H1 (cell line): Measurements from ENCODE around the gene WDR77. TPM values are rescaled to one million over a fixed set of nuclear protein-coding genes. Genes with fewer than 3 reads are reported as not detected.

Experiments
- CTCF ChIA-PET: fragments of 300-600 bp; sonication (Branson Sonifier 250); formaldehyde crosslinking; loops from one replicate; lab custom pipeline; 2021; ENCODE audit not compliant: partially characterized antibody; lab: Charles Lee
- POLR2A ChIA-PET: fragments of 300-600 bp; sonication (Branson Sonifier 250); formaldehyde crosslinking; loops from one replicate; lab custom pipeline; 2021; ENCODE audit warnings: inconsistent platforms; ENCODE audit not compliant: partially characterized antibody; lab: Charles Lee
- DNase-seq, 2 experiments: peaks; one replicate each; pipeline versions ENCODE4 v3.0.0 to v3.0.0-alpha.2; 2010 to 2022; ENCODE audit warnings: low spot score in 2 of 2, low read depth in 1 of 2, mixed read lengths in 1 of 2
- FAIRE-seq: peaks from 2 replicates; lab custom pipeline; 2011; peaks lifted over from hg19 to GRCh38; lab: Jason Lieb, UNC
- H2AFZ ChIP-seq: 2 replicates; pipeline ENCODE4 v1.8.1; 2012; ENCODE audit warnings: low read length, inconsistent platforms
- H2AK5ac ChIP-seq: 2 replicates; pipeline ENCODE4 v1.6.1; 2013; ENCODE audit warnings: low read depth, low read length
- H2BK120ac ChIP-seq: replicated peaks from 2 replicates; pipeline ENCODE3; 2013; ENCODE audit warnings: low read depth, low read length, inconsistent platforms
- H2BK12ac ChIP-seq: 2 replicates; pipeline ENCODE4 v1.6.1; 2013; ENCODE audit warnings: low read depth, low read length
- H2BK15ac ChIP-seq: 2 replicates; pipeline ENCODE4 v1.6.1; 2013; ENCODE audit warnings: low read length
- H2BK20ac ChIP-seq: 2 replicates; pipeline ENCODE4 v1.6.1; 2013; ENCODE audit warnings: low read length
- H2BK5ac ChIP-seq: 2 replicates; pipeline ENCODE4 v1.6.1; 2013; ENCODE audit warnings: low read depth, low read length
- H3K14ac ChIP-seq: 2 replicates; pipeline ENCODE4 v1.6.1; 2013; ENCODE audit warnings: inconsistent platforms; ENCODE audit not compliant: insufficient read length
- H3K18ac ChIP-seq: 2 replicates; pipeline ENCODE4 v1.6.1; 2013; ENCODE audit warnings: low read length; ENCODE audit errors: extremely low read depth
- H3K23ac ChIP-seq: 2 replicates; pipeline ENCODE4 v1.6.1; 2013; ENCODE audit warnings: inconsistent platforms; ENCODE audit not compliant: insufficient read length
- H3K23me2 ChIP-seq: 2 replicates; pipeline ENCODE4 v1.6.1; 2013; ENCODE audit warnings: low read depth, low read length
- H3K27ac ChIP-seq: 2 replicates; pipeline ENCODE4 v1.6.1; 2011; ENCODE audit warnings: low read depth, low read length, inconsistent platforms
- H3K27me3 ChIP-seq, 4 experiments: replicated peaks in 1 of 4; 1 replicate in 1 of 4; 2 replicates in 3 of 4; pipeline versions ENCODE4 v1.6.1 to v1.8.1; 2011 to 2013; ENCODE audit warnings: low read length in 3 of 4, mild to moderate bottlenecking in 3 of 4, inconsistent platforms in 2 of 4, mixed read lengths in 2 of 4, moderate library complexity in 1 of 4; ENCODE audit not compliant: control insufficient read depth in 3 of 4, insufficient read depth in 3 of 4; ENCODE audit errors: extremely low read depth in 1 of 4
- H3K36me3 ChIP-seq, 4 experiments: 2 replicates each; pipeline versions ENCODE4 v1.6.1 to v1.8.1; 2011 to 2013; ENCODE audit warnings: mild to moderate bottlenecking in 4 of 4, low read length in 3 of 4, moderate library complexity in 2 of 4, control low read depth in 1 of 4, inconsistent platforms in 1 of 4; ENCODE audit not compliant: insufficient read depth in 4 of 4, control insufficient read depth in 2 of 4
- H3K4ac ChIP-seq: replicated peaks from 2 replicates; pipeline ENCODE3; 2013; ENCODE audit warnings: low read length, low read depth, mixed read lengths, inconsistent platforms; ENCODE audit not compliant: insufficient read length
- H3K4me1 ChIP-seq, 4 experiments: replicated peaks in 1 of 4; 1 replicate in 1 of 4; 2 replicates in 3 of 4; pipeline versions ENCODE4 v1.6.1 to v1.8.1; 2011 to 2013; ENCODE audit warnings: low read length in 3 of 4, inconsistent platforms in 2 of 4, mixed read lengths in 1 of 4; ENCODE audit not compliant: insufficient read depth in 4 of 4, control insufficient read depth in 3 of 4
- H3K4me2 ChIP-seq, 2 experiments: 2 replicates each; pipeline versions ENCODE4 v1.6.1 to v1.8.1; 2011 to 2013; ENCODE audit warnings: low read depth in 2 of 2, low read length in 2 of 2, control low read depth in 1 of 2, inconsistent platforms in 1 of 2, mild to moderate bottlenecking in 1 of 2; ENCODE audit not compliant: insufficient read depth in 1 of 2
- H3K4me3 ChIP-seq, 4 experiments: fragments of 200-600, 300-600 bp in 1 of 4; sonication (generic), shearing (Covaris generic), sonication (Bioruptor Twin) in 1 of 4; 2 replicates each; pipeline versions ENCODE4 v1.5.1 to v1.8.1; 2011 to 2016; ENCODE audit warnings: low read length in 4 of 4, low read depth in 3 of 4, control low read depth in 2 of 4, inconsistent platforms in 2 of 4, mild to moderate bottlenecking in 2 of 4, mixed read lengths in 1 of 4, moderate library complexity in 1 of 4; ENCODE audit not compliant: insufficient read depth in 2 of 4; ENCODE audit errors: extremely low read depth in 1 of 4
- H3K56ac ChIP-seq: replicated peaks from 2 replicates; pipeline ENCODE3; 2013; ENCODE audit warnings: low read depth, mild to moderate bottlenecking, mixed read lengths, low read length, inconsistent platforms; ENCODE audit not compliant: insufficient read length
- H3K79me1 ChIP-seq: 2 replicates; pipeline ENCODE4 v1.6.1; 2013; ENCODE audit warnings: low read depth, low read length, control low read depth
- H3K79me2 ChIP-seq, 2 experiments: 2 replicates each; pipeline versions ENCODE4 v1.6.1 to v1.8.1; 2012 to 2013; ENCODE audit warnings: low read length in 2 of 2, mild to moderate bottlenecking in 2 of 2, inconsistent platforms in 1 of 2; ENCODE audit not compliant: insufficient read depth in 2 of 2, control insufficient read depth in 1 of 2
- H3K9ac ChIP-seq, 4 experiments: replicated peaks in 1 of 4; 1 replicate in 1 of 4; 2 replicates in 3 of 4; pipeline versions ENCODE4 v1.6.1 to v1.8.1; 2011 to 2013; ENCODE audit warnings: low read depth in 3 of 4, low read length in 3 of 4, control low read depth in 2 of 4, mild to moderate bottlenecking in 2 of 4, moderate library complexity in 2 of 4, inconsistent platforms in 1 of 4; ENCODE audit errors: extremely low read depth in 1 of 4
- H3K9me3 ChIP-seq, 2 experiments: 2 replicates each; pipeline versions ENCODE4 v1.6.1 to v1.8.1; 2012 to 2013; ENCODE audit warnings: mild to moderate bottlenecking in 2 of 2, moderate library complexity in 2 of 2, control low read depth in 1 of 2, inconsistent platforms in 1 of 2, low read depth in 1 of 2, low read length in 1 of 2, mixed read lengths in 1 of 2; ENCODE audit not compliant: insufficient read depth in 2 of 2
- H4K20me1 ChIP-seq, 2 experiments: replicated peaks in 1 of 2; 2 replicates each; pipeline versions ENCODE3 to v1.8.1; 2011 to 2013; ENCODE audit warnings: inconsistent platforms in 2 of 2, low read length in 2 of 2, mild to moderate bottlenecking in 1 of 2; ENCODE audit not compliant: insufficient read depth in 2 of 2, control insufficient read depth in 1 of 2
- H4K5ac ChIP-seq: 2 replicates; pipeline ENCODE4 v1.6.1; 2013; ENCODE audit warnings: low read length, low read depth, mixed read lengths, inconsistent platforms; ENCODE audit not compliant: insufficient read length
- H4K8ac ChIP-seq: 2 replicates; pipeline ENCODE4 v1.8.0; 2013; ENCODE audit warnings: mild to moderate bottlenecking, moderate library complexity, low read length, inconsistent platforms; ENCODE audit not compliant: insufficient read depth; ENCODE audit errors: extremely low read depth
- H4K91ac ChIP-seq: replicated peaks from 2 replicates; pipeline ENCODE3; 2013; ENCODE audit warnings: low read length, mixed read lengths, inconsistent platforms; ENCODE audit not compliant: insufficient read length
- KDM5A ChIP-seq: fragments of 200-600 bp; IDR thresholded peaks from 2 replicates; pipeline ENCODE4 v1.7.1; 2012; ENCODE audit warnings: mild to moderate bottlenecking, low read length, inconsistent platforms, mixed read lengths
- SUZ12 ChIP-seq: fragments of 200-600 bp; sonication (generic); IDR thresholded peaks from 2 replicates; pipeline ENCODE4 v1.6.1; 2012; ENCODE audit warnings: mild to moderate bottlenecking, inconsistent platforms, low read length, moderate library complexity, mixed read lengths
- TBP ChIP-seq: IDR thresholded peaks from 2 replicates; pipeline ENCODE4 v1.6.1; 2011; ENCODE audit warnings: low read depth, low read length, improper control_type of control experiment
- WGBS, 2 experiments: shearing (Covaris generic) in 1 of 2; methylation state at CpG; one replicate each; pipeline versions ENCODE4 v1.1.6 to v1.1.7; 2013 to 2015; ENCODE audit warnings: low lambda C conversion rate in 2 of 2, mixed read lengths in 2 of 2, inconsistent platforms in 1 of 2, low coverage in 1 of 2, missing lambda C conversion rate in 1 of 2; ENCODE audit not compliant: insufficient replicate concordance in 2 of 2, insufficient coverage in 1 of 2, insufficient read length in 1 of 2; ENCODE audit errors: extremely low coverage in 1 of 2, missing lambda C conversion rate in 1 of 2; 5-methylcytosine and 5-hydroxymethylcytosine counted together
- polyA plus RNA-seq, 7 experiments: library from polyadenylated mRNA; depleted of rRNA in 3 of 7; stranded (reverse) in 5 of 7; unstranded in 2 of 7; fragments of >200 nt in 5 of 7; fragments of 200-250 nt in 2 of 7; gene quantifications; 1 replicate in 5 of 7; 2 replicates in 1 of 7; 4 replicates in 1 of 7; pipeline versions ENCODE4 v1.2.1 to v1.2.3, GENCODE V29; 2011 to 2013; ENCODE audit warnings: missing spikeins in 2 of 7, mixed read lengths in 2 of 7
- total RNA-seq: library from RNA; stranded (reverse); fragmentation: NEBNext Ultra II Directional; extraction: Animal tissue kit (Norgen Biotek cat#: 25700); gene quantifications from 2 replicates; pipeline ENCODE4 v1.2.1, GENCODE V29; 2021

WDR77 gene
- total and polyA plus RNA-seq, 2 of the 8 experiments (the other 6 are each of a cell fraction or from before 2014, with no cell fraction given) = 66.0 to 156 TPM

DNA sequence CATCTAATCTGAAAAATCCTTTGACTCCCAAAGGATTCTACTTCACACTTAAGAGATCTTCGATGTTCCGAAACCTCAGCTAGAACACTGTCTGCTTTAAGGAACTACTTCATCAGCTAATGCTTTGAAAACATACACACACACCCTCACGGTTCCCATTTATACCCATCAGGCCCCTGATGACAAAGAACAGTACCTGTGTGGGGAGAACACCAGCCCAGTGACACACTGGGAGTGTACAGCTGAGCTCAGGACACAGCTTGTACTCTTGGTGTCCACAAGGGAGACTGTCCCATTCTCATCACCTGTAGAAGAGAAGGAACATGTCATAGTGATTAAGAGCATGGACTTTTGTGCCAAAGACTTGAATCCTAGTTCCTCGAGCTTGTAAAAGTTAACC is 6.6 kb downstream of the WDR77 start:
- Histone ChIP-seq H2BK20ac (no peak overlapping the region), H4K5ac (no peak overlapping the region), H3K79me2 (peaks cover 4 to 19% of the 10 kb centered on the region in 2 experiments), H3K4ac (no peak overlapping the region), H3K18ac (no peak overlapping the region), H4K20me1 (peaks cover 0 to 10% of the 10 kb centered on the region in 2 experiments), H2AK5ac (no peak overlapping the region), H3K27ac (no peak overlapping the region), H3K36me3 (peaks cover 43 to 87% (median 61%) of the 10 kb centered on the region in 4 experiments), H2BK120ac (no peak overlapping the region), H3K23me2 (no peaks in the 10 kb centered on the region), H3K14ac (no peak overlapping the region), H3K4me1 (no peaks in the 10 kb centered on the region), H3K56ac (no peak overlapping the region), H2BK15ac (no peak overlapping the region), H3K27me3 (no peaks in the 10 kb centered on the region), H3K9ac (no peak overlapping the region), H2AFZ (no peak overlapping the region), H4K91ac (no peak overlapping the region), H3K23ac (no peak overlapping the region), H3K4me2 (no peak overlapping the region), H3K9me3 (no peaks in the 10 kb centered on the region), H2BK5ac (no peak overlapping the region), H2BK12ac (no peak overlapping the region), H3K4me3 (no peak overlapping the region), H3K79me1 (peaks cover 2% of the 10 kb centered on the region; the same call in 1 of the 2 replicates), H4K8ac (no peak overlapping the region)
- POLR2A ChIA-PET = interaction anchor here (0.6 to 1.2 kb wide), 3 partner anchors 8 to 394 kb away, joined by 3 read pairs; no protein-coding TSS in a partner anchor
- CTCF ChIA-PET = interaction anchor here (0.7 to 2.8 kb wide), 11 partner anchors 9 to 246 kb away, joined by 3 to 8 read pairs (median 4); no protein-coding TSS in a partner anchor
- FAIRE-seq = no peak
- no peak for DNase-seq
- WGBS, 2 experiments = 86% methylated on average over 4 of the region's 4 CpGs; no CpG with 5 or more reads in 1 of the 2 experiments
- TF ChIP-seq KDM5A (no peak), TBP (no peak), SUZ12 (no peak)
